ENCODE measurements around the gene CEBPB. TPM values are rescaled to one million over a fixed set of nuclear protein-coding genes. Genes with fewer than 3 reads are reported as not detected.
"Not testable (repeated sequence)": the region's sequence is repeated elsewhere in the genome, so short reads cannot be mapped to it uniquely, and the experiment has no call there.

Gene CEBPB
- total RNA-seq, 2 donors from 2014 or later = 18.1 to 32.8 TPM

DNA sequence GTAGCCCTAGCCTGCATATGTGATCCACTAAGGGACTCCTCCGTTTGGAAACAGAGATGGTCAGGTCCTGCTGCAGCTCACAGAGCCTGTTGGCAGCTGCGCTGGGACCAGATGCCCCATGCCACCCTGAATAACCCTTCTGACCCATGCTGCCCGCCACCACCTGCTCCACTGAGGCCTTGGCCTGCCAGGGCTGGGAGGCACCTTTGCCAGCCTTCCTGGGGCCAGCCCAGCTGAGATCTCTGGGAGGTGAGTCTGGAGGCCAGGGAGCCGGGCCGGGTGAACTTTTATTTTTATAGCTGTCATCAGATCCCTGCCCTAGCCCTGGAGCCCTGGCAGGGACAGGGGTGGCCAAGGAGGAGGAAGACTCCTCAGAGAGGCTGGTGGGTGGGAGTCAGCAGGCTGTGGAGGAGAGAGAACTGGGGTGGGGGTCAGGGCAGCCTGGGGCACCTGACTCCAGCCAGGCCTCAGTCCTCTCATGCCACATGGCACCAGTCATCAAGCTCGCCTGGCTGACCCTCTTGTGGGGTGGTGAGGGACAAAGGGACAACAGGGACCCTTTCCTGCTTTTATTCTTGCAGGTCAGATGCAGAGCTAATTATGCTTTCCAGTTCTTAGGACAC is 10.0 kb downstream of the CEBPB start:
- peaks cover 7% of the 10 kb centered on the region for H3K4me1 Mint-ChIP-seq
- no peak overlapping the region for H3K4me3 Mint-ChIP-seq
- H3K27ac Mint-ChIP-seq = peak overlapping the region; percentile 19

DNA sequence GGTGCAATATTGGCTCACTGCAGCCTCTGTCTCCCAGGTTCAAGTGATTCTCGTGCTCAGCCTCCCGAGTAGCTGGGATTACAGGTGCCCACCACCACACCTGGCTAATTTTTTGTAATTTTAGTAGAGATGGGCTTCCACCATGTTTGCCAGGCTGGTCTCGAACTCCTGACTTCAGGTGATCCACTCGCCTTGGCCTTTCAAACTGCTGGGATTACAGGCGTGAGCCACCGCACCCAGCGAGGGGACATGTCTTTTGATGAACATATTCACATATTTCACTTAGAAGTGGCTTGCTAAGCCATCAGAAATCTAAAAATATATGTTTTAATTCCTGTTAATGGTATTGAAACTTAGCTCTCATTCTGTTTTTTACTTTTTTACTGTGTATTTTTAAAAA is 11.1 kb downstream of the CEBPB start:
- H3K27ac Mint-ChIP-seq, ATAC-seq, H3K4me3 Mint-ChIP-seq: not testable (repeated sequence)

More for the DNA sequence above, 10.0 kb downstream of the CEBPB start:
- no peak for ATAC-seq
- H3K9me3 ChIP-seq (ENCODE audit: control insufficient read depth, low read length, poor library complexity, severe bottlenecking) = no peaks in the 10 kb centered on the region
- no peaks in the 10 kb centered on the region for H3K27me3 Mint-ChIP-seq
- DNase-seq = no peak
- no peaks in the 10 kb centered on the region for H3K36me3 Mint-ChIP-seq (ENCODE audit: low read depth)

DNA sequence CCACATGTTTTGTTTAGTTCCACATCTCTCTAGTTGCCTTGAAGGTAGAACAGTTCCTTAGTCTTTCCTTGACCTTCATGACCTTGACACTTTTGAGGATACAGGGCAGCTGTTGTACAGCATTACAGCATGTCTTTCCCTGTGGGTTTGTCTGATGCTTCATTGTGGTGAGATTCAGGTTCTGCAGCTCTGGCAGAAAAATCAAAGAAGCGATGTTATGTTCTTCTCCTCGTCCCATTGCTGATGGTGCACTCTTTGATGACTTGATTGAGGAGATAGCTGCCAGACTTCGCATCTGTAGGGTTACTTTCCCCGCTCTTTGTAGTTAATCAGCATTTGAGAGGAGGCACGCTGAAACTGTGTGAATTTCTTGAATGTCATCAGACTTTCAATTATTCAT is 12.0 kb downstream of the CEBPB start:
- no peak for DNase-seq
- Mint-ChIP-seq H3K27ac (no peak overlapping the region), H3K4me1 (peaks cover 3% of the 10 kb centered on the region), H3K36me3 (ENCODE audit: low read depth) (no peaks in the 10 kb centered on the region), H3K27me3 (no peaks in the 10 kb centered on the region), H3K4me3 (no peak overlapping the region)
- ATAC-seq = no peak
- no peaks in the 10 kb centered on the region for H3K9me3 ChIP-seq (ENCODE audit: control insufficient read depth, low read length, poor library complexity, severe bottlenecking)

More for the DNA sequence above, 11.1 kb downstream of the CEBPB start:
- not testable (repeated sequence) for H3K4me1 Mint-ChIP-seq; H3K36me3 Mint-ChIP-seq (ENCODE audit: low read depth); H3K9me3 ChIP-seq (ENCODE audit: control insufficient read depth, low read length, poor library complexity, severe bottlenecking); DNase-seq; H3K27me3 Mint-ChIP-seq

DNA sequence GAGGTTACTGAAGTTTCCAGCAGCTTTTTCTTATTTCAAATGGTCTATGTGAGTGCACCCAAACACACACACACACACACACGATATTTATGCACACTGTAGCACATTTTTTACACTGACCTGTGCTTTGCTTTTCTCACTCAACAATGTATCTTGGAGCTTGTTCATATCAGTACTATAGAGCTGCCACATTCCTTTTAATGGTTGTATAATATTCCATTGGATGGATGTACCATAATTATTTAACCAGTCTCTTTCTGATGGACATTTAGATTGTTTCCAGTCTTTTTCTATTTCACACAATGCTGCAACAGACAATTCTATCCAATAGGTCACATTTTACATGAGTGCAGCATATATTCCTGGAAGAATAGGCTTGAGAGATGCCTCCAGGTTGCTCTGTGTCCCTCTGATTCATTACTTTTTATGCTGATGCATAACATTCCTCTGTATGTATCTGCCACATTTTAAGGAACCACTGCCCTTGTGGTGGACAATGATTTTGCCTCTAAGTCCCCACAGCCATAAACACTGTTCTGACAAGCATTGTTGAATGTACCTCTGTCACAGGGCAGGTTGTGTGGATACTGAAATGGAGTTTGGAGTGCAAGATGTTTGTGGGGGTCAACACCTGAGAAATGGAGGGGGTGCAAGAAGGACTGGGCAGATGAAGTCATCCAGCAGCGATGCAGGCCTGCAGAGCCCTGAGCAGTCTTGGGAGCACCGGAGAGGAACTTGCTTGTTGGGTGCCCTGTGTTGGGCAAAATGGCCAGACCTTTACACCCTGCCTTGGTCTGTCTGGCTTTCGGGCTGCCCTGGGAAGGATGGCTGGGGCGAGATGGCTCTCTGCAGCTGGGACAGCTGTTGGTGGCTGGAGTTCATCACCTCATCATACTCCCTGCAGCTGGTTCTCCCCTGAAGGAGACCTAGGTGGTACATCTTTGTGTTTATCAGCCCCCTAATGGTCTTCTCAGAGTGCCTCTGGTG is 13.6 kb downstream of the CEBPB start:
- DNase-seq (no peak), ATAC-seq (no peak)
- Mint-ChIP-seq H3K4me1 (peaks cover 3% of the 10 kb centered on the region), H3K4me3 (no peak overlapping the region), H3K27ac (no peak overlapping the region), H3K27me3 (no peaks in the 10 kb centered on the region), H3K36me3 (ENCODE audit: low read depth) (no peaks in the 10 kb centered on the region)
- no peaks in the 10 kb centered on the region for H3K9me3 ChIP-seq (ENCODE audit: control insufficient read depth, low read length, poor library complexity, severe bottlenecking)

DNA sequence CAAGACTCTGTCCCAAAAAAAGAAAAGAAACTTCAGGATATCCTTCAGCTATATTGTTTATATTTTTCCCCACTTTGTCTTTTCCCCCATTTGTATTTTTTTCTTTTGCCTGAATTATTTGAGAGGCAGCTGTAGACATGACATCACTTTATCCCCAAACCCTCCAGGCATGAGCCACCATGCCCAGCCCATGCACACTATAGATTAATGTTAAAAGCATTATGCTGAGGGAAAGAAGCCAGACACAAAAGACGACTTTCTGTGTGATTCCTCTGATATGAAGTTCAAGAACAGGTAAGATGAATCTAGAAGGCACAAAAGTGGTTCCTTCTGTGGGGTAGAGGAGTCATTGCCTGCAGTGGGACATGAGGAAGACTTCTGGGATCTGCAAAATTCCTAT is 16.4 kb downstream of the CEBPB start:
- ATAC-seq (no peak), DNase-seq (no peak)
- H3K9me3 ChIP-seq (ENCODE audit: control insufficient read depth, low read length, poor library complexity, severe bottlenecking) = no peaks in the 10 kb centered on the region
- H3K36me3 Mint-ChIP-seq (ENCODE audit: low read depth) = no peaks in the 10 kb centered on the region
- H3K4me3 Mint-ChIP-seq = no peak overlapping the region
- H3K27me3 Mint-ChIP-seq = no peaks in the 10 kb centered on the region
- H3K4me1 Mint-ChIP-seq = peaks cover 11% of the 10 kb centered on the region
- no peak overlapping the region for H3K27ac Mint-ChIP-seq

DNA sequence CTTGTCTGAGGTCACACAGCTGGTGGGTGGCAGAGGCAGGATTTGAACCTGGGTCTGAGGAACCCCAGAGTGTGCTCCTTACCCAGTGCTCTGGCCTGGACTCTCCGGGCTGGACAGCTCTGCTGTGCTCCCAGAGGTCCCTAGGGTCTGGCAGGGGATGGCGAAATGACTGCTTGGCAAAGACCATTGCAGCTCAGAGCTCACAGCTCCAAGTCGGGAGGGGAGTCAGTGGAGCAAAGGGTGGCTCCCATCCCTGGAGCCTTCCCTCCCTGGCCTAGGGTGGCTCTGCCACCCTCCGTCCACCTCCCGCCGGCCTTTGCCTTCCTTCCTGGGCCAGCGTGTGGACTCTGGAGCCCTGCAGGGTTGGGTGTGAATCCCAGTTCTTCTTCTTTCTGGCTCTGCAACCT is 17.5 kb downstream of the CEBPB start:
- DNase-seq (no peak), ATAC-seq (no peak)
- H3K9me3 ChIP-seq (ENCODE audit: control insufficient read depth, low read length, poor library complexity, severe bottlenecking) = no peaks in the 10 kb centered on the region
- no peak overlapping the region for H3K4me3 Mint-ChIP-seq
- H3K4me1 Mint-ChIP-seq = peaks cover 8% of the 10 kb centered on the region
- H3K36me3 Mint-ChIP-seq (ENCODE audit: low read depth) = no peaks in the 10 kb centered on the region
- no peak overlapping the region for H3K27ac Mint-ChIP-seq
- peaks cover 6% of the 10 kb centered on the region for H3K27me3 Mint-ChIP-seq

DNA sequence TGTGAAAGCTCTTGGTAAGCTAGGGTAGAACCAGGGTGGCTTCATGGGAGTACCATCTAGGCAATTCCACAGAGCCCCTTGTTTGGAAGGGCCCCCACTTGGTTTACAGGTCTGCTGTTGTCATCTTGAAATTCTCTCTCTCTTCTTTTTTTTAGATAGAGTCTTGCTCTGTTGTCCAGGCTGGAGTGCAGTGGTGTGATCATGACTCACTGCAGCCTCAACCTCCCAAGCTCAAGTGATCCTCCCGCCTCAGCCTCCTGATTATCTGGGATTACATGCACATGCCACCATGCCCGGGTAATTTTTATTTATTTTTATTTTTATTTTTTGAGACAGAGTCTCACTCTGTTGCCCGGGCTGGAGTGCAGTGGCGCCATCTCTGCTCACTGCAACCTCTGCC is 18.2 kb downstream of the CEBPB start:
- not testable (repeated sequence) for H3K27ac Mint-ChIP-seq; H3K36me3 Mint-ChIP-seq (ENCODE audit: low read depth); H3K27me3 Mint-ChIP-seq; H3K4me3 Mint-ChIP-seq; DNase-seq; H3K9me3 ChIP-seq (ENCODE audit: control insufficient read depth, low read length, poor library complexity, severe bottlenecking); ATAC-seq
- peaks cover 11% of the 10 kb centered on the region for H3K4me1 Mint-ChIP-seq

DNA sequence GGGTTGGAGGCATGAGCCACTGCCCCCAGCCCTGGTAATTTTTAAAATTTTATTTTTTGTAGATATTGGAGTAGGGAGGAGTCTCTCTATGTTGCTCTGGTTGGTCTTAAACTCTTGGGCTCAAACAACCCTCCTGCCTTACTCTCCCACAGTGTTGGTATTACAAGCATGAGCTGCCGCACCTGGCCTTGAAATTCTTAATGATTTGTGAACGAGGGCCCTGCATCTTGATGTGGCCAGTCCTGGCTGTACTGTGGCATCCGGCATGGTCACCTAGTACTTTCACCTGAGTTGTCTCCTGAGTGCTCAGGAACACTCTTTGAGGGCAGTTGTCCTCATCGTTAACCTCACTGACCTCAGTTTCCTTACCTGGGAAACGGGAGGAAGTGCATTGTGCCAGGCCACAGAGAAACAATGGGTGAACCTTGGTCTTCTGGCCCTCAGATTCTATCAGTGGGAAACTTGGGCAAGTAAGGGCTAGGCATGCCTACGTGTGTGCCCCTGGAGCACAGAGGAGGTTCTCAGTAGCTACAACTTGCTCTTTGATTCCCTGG is 19.5 kb downstream of the CEBPB start:
- H3K27me3 Mint-ChIP-seq = peaks cover 19% of the 10 kb centered on the region
- H3K4me3 Mint-ChIP-seq = no peak overlapping the region
- H3K27ac Mint-ChIP-seq = no peak overlapping the region
- no peak for DNase-seq
- H3K9me3 ChIP-seq (ENCODE audit: control insufficient read depth, low read length, poor library complexity, severe bottlenecking) = no peaks in the 10 kb centered on the region
- no peaks in the 10 kb centered on the region for H3K36me3 Mint-ChIP-seq (ENCODE audit: low read depth)
- H3K4me1 Mint-ChIP-seq = peaks cover 11% of the 10 kb centered on the region
- ATAC-seq = no peak

DNA sequence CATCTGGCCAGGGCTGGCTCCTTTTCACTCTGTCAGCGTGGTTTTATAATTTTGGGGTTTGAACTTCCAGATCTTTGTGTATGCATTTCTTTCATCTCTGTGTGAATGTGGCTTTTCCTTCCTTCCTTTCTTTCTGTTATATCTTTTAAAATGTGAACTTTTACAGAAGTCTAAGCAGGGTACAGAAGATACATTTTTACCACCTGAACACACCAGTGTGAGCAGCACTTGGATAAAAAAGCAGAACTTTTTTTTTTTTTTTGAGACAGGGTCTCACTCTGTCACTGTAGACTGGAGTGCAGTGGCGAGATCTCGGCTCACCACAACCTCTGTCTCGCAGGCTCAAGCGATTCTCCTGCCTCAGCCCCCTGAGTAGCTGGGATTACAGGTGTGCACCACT is 20.5 kb downstream of the CEBPB start:
- Mint-ChIP-seq H3K27me3 (peaks cover 22% of the 10 kb centered on the region), H3K4me3 (no peak overlapping the region), H3K4me1 (peaks cover 11% of the 10 kb centered on the region), H3K36me3 (ENCODE audit: low read depth) (peaks cover under 1% of the 10 kb centered on the region), H3K27ac (no peak overlapping the region)
- no peaks in the 10 kb centered on the region for H3K9me3 ChIP-seq (ENCODE audit: control insufficient read depth, low read length, poor library complexity, severe bottlenecking)
- DNase-seq (no peak), ATAC-seq (no peak)

DNA sequence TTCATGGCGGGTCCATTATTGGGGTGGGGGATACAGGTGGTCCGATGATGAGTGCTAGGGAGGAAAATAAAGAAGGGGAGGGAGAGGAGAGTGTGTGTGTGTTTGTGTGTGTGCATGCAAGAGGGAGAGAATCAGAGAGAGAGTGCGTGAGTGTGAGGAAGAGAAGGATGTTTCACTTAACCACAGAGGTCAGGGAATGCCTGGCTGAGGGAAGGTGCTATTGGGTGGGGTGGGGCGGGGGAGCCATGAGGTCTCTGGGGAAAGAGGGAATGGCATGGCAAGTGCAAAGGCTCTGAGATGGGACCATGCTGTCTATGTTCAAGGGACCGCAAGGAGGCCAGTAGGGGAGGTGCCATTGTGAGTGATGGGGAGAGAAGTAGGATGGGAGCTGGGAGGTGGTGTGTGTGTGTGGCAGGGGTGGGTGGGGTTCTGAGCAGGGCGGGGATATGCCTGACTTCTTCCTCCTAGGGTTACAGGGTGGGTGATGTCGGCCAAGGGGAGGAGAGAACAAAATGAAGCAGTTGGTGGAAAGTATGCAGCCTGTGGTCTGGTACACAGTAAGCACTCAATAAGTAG is 23.0 kb downstream of the CEBPB start:
- Mint-ChIP-seq H3K4me3 (no peak overlapping the region), H3K27me3 (peaks cover 31% of the 10 kb centered on the region), H3K36me3 (ENCODE audit: low read depth) (peaks cover 2% of the 10 kb centered on the region), H3K4me1 (peaks cover 11% of the 10 kb centered on the region), H3K27ac (no peak overlapping the region)
- H3K9me3 ChIP-seq (ENCODE audit: control insufficient read depth, low read length, poor library complexity, severe bottlenecking) = no peaks in the 10 kb centered on the region
- ATAC-seq = no peak
- no peak for DNase-seq

DNA sequence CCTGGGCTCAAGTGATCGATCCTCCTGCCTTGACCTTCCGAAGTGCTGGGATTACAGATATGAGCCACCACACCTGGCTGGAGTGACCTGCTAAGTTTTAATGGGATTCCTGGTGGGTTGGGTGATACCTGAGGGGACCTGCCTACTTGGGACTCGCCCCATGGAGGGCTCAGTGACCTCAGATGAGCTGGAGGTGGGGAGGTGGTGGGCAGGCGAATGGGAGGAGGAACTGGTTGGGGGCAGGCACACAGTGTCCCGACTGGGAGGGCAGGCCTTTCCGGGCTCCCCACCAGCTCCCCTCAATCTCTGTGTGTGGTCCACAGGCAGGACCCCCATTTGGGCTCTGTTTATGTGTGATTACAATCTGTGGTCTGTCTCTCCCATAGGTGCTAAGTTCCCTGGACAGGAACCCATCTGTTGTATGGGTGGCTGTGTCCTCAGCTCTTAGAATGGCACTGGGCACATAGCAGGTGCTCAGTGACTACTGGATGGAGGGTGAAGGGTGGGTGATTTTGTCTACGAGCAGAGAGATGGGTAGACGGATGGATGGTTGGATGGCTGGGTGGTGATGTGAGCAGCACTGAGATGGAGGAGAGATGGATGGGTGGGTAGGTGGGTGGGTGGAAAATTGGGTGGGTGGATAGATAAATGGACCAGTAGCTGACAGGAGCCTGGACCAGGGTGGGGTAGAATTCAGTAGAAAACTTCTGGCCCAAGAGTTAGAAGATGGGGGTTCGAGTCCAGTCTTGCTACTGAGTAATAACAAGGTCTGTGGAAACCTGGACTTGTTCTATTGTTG is 23.8 kb downstream of the CEBPB start:
- no peaks in the 10 kb centered on the region for H3K9me3 ChIP-seq (ENCODE audit: control insufficient read depth, low read length, poor library complexity, severe bottlenecking)
- H3K4me1 Mint-ChIP-seq = peaks cover 11% of the 10 kb centered on the region
- no peak overlapping the region for H3K4me3 Mint-ChIP-seq
- peaks cover 37% of the 10 kb centered on the region for H3K27me3 Mint-ChIP-seq
- ATAC-seq (no peak), DNase-seq (no peak)
- H3K27ac Mint-ChIP-seq = no peak overlapping the region
- peaks cover 6% of the 10 kb centered on the region for H3K36me3 Mint-ChIP-seq (ENCODE audit: low read depth)

DNA sequence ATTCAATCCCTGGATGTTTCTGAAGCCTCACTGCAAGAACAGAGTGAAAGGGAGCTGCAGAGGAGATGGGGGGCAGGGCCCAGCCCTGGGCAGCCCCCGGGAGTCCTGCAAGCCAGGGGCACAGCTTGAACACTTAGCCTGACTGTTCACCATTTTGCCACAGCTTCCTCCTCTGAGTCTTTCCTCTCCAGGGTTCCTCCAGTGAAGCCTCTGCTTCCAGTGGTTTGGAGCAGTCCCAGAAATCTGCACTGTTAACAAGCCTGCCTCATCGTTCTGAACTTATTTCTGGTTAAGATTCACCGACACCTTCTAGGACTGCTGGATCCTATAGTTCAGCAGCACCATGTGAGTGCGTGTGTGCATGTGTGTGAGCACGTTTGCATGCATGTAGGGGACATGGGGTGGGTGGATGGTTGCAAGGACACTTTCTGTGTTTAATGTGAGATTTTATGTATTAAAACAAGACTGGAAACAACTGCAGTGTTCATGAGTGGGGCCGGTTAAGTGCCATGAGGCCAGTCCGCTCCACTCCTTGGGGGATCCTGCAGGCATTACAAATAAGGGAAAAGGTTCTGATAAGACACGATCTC is 24.6 kb downstream of the CEBPB start:
- Mint-ChIP-seq H3K4me3 (no peak overlapping the region), H3K27me3 (peaks cover 37% of the 10 kb centered on the region), H3K27ac (no peak overlapping the region), H3K36me3 (ENCODE audit: low read depth) (peaks cover 6% of the 10 kb centered on the region), H3K4me1 (peaks cover 11% of the 10 kb centered on the region)
- DNase-seq = no peak
- no peaks in the 10 kb centered on the region for H3K9me3 ChIP-seq (ENCODE audit: control insufficient read depth, low read length, poor library complexity, severe bottlenecking)
- no peak for ATAC-seq
